ENCODE data around the gene EPB41L3.

DNA sequence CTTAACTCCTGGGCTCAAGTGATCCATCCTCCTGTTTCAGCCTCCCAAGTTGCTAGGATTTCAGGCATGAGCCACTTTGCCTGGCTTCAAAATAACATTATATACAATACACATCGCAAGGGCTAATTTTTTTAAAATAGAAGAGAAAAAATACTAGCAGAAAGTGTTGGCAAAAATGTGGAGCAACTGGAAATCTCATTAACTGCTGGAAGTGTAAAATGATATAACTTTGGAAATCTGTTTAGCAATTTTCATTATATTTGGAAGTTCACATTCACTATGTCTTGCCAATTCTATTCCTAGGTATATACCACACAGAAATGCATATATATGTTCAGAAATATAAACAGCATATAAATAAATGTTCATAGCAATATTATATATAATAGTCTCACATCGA is 193.2 kb downstream of the EPB41L3 start:
- no peak for TF ChIP-seq EZH2 (IDR thresholded peaks at IDR 0.05; ENCODE audit: borderline replicate concordance, insufficient read depth, low read length, poor library complexity, severe bottlenecking)
- TF ChIP-seq POLR2AphosphoS5 (IDR thresholded peaks at IDR 0.05): no peak
- TF ChIP-seq, protein P1, sequence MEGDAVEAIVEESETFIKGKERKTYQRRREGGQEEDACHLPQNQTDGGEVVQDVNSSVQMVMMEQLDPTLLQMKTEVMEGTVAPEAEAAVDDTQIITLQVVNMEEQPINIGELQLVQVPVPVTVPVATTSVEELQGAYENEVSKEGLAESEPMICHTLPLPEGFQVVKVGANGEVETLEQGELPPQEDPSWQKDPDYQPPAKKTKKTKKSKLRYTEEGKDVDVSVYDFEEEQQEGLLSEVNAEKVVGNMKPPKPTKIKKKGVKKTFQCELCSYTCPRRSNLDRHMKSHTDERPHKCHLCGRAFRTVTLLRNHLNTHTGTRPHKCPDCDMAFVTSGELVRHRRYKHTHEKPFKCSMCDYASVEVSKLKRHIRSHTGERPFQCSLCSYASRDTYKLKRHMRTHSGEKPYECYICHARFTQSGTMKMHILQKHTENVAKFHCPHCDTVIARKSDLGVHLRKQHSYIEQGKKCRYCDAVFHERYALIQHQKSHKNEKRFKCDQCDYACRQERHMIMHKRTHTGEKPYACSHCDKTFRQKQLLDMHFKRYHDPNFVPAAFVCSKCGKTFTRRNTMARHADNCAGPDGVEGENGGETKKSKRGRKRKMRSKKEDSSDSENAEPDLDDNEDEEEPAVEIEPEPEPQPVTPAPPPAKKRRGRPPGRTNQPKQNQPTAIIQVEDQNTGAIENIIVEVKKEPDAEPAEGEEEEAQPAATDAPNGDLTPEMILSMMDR (IDR thresholded peaks at IDR 0.05; ENCODE audit: poor library complexity, severe bottlenecking): no peak
- TF ChIP-seq EP300 (conservative IDR thresholded peaks at IDR 0.05; ENCODE audit: poor library complexity, severe bottlenecking): no peak
- TF ChIP-seq, protein P2, sequence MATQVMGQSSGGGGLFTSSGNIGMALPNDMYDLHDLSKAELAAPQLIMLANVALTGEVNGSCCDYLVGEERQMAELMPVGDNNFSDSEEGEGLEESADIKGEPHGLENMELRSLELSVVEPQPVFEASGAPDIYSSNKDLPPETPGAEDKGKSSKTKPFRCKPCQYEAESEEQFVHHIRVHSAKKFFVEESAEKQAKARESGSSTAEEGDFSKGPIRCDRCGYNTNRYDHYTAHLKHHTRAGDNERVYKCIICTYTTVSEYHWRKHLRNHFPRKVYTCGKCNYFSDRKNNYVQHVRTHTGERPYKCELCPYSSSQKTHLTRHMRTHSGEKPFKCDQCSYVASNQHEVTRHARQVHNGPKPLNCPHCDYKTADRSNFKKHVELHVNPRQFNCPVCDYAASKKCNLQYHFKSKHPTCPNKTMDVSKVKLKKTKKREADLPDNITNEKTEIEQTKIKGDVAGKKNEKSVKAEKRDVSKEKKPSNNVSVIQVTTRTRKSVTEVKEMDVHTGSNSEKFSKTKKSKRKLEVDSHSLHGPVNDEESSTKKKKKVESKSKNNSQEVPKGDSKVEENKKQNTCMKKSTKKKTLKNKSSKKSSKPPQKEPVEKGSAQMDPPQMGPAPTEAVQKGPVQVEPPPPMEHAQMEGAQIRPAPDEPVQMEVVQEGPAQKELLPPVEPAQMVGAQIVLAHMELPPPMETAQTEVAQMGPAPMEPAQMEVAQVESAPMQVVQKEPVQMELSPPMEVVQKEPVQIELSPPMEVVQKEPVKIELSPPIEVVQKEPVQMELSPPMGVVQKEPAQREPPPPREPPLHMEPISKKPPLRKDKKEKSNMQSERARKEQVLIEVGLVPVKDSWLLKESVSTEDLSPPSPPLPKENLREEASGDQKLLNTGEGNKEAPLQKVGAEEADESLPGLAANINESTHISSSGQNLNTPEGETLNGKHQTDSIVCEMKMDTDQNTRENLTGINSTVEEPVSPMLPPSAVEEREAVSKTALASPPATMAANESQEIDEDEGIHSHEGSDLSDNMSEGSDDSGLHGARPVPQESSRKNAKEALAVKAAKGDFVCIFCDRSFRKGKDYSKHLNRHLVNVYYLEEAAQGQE (IDR thresholded peaks at IDR 0.05; ENCODE audit: borderline replicate concordance): no peak
- TF ChIP-seq RAD21 (conservative IDR thresholded peaks at IDR 0.05): no peak

All from neural cell (in vitro differentiated cells).